Endothelial cell (in vitro differentiated cells): ENCODE measurements around the gene DENND1B. TPM values are rescaled to one million over a fixed set of nuclear protein-coding genes. Genes with fewer than 3 reads are reported as not detected.

ENCODE experiments used
- DNase-seq: peaks from one replicate; pipeline ENCODE4 v3.0.0; 2021; ENCODE audit warnings: low spot score
- H3K27ac Mint-ChIP-seq: one replicate; pipeline ENCODE4 v1.8.0; 2021; ENCODE audit warnings: mixed read lengths, inconsistent platforms; ENCODE audit not compliant: unreplicated experiment
- H3K27me3 Mint-ChIP-seq: one replicate; pipeline ENCODE4 v1.8.0; 2021; ENCODE audit warnings: mild to moderate bottlenecking, moderate library complexity, mixed read lengths, inconsistent platforms; ENCODE audit not compliant: unreplicated experiment
- H3K36me3 Mint-ChIP-seq: one replicate; pipeline ENCODE4 v1.8.0; 2021; ENCODE audit warnings: mild to moderate bottlenecking, low read depth, mixed read lengths, inconsistent platforms; ENCODE audit not compliant: unreplicated experiment
- H3K4me1 Mint-ChIP-seq: one replicate; pipeline ENCODE4 v1.8.0; 2021; ENCODE audit warnings: mild to moderate bottlenecking, mixed read lengths, inconsistent platforms; ENCODE audit not compliant: unreplicated experiment
- H3K4me3 Mint-ChIP-seq: one replicate; pipeline ENCODE4 v1.8.0; 2021; ENCODE audit warnings: mild to moderate bottlenecking, mixed read lengths, inconsistent platforms; ENCODE audit not compliant: unreplicated experiment
- H3K9me3 Mint-ChIP-seq: one replicate; pipeline ENCODE4 v1.8.0; 2021; ENCODE audit warnings: mixed read lengths, inconsistent platforms; ENCODE audit not compliant: unreplicated experiment
- total RNA-seq: library from RNA; stranded (reverse); fragmentation: NEBNext Ultra II Directional; extraction: Animal tissue kit (Norgen Biotek cat#: 25700); gene quantifications from one replicate; pipeline ENCODE4 v1.2.1, GENCODE V29; 2021; ENCODE audit not compliant: unreplicated experiment
- TF ChIP-seq, protein P1 (sequence below): fragments of 200-600 bp; sonication (generic); IDR thresholded peaks from one replicate; pipeline ENCODE4 v1.5.0; 2021; ENCODE audit warnings: antibody characterized with exemption; ENCODE audit not compliant: unreplicated experiment

DENND1B gene
- total RNA-seq, 1 donor from 2014 or later = 7.5 TPM

GRCh38 chr1:197778366-197778945 is 3.2 kb upstream of the DENND1B start:
- TF ChIP-seq, protein P1, sequence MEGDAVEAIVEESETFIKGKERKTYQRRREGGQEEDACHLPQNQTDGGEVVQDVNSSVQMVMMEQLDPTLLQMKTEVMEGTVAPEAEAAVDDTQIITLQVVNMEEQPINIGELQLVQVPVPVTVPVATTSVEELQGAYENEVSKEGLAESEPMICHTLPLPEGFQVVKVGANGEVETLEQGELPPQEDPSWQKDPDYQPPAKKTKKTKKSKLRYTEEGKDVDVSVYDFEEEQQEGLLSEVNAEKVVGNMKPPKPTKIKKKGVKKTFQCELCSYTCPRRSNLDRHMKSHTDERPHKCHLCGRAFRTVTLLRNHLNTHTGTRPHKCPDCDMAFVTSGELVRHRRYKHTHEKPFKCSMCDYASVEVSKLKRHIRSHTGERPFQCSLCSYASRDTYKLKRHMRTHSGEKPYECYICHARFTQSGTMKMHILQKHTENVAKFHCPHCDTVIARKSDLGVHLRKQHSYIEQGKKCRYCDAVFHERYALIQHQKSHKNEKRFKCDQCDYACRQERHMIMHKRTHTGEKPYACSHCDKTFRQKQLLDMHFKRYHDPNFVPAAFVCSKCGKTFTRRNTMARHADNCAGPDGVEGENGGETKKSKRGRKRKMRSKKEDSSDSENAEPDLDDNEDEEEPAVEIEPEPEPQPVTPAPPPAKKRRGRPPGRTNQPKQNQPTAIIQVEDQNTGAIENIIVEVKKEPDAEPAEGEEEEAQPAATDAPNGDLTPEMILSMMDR = no peak
- Mint-ChIP-seq H3K4me3 (no peak overlapping the region), H3K27ac (no peak overlapping the region), H3K36me3 (peaks cover 4% of the 10 kb centered on the region), H3K9me3 (no peaks in the 10 kb centered on the region), H3K4me1 (peaks cover 5% of the 10 kb centered on the region), H3K27me3 (no peaks in the 10 kb centered on the region)
- no peak for DNase-seq

GRCh38 chr1:197776351-197777105 is 1.2 kb upstream of the DENND1B start:
- H3K27ac Mint-ChIP-seq = no peak overlapping the region
- TF ChIP-seq, protein P1 = no peak
- H3K27me3 Mint-ChIP-seq = no peaks in the 10 kb centered on the region
- no peaks in the 10 kb centered on the region for H3K9me3 Mint-ChIP-seq
- DNase-seq = no peak
- peaks cover 5% of the 10 kb centered on the region for H3K4me1 Mint-ChIP-seq
- H3K4me3 Mint-ChIP-seq = no peak overlapping the region
- H3K36me3 Mint-ChIP-seq = peaks cover 4% of the 10 kb centered on the region

DNA sequence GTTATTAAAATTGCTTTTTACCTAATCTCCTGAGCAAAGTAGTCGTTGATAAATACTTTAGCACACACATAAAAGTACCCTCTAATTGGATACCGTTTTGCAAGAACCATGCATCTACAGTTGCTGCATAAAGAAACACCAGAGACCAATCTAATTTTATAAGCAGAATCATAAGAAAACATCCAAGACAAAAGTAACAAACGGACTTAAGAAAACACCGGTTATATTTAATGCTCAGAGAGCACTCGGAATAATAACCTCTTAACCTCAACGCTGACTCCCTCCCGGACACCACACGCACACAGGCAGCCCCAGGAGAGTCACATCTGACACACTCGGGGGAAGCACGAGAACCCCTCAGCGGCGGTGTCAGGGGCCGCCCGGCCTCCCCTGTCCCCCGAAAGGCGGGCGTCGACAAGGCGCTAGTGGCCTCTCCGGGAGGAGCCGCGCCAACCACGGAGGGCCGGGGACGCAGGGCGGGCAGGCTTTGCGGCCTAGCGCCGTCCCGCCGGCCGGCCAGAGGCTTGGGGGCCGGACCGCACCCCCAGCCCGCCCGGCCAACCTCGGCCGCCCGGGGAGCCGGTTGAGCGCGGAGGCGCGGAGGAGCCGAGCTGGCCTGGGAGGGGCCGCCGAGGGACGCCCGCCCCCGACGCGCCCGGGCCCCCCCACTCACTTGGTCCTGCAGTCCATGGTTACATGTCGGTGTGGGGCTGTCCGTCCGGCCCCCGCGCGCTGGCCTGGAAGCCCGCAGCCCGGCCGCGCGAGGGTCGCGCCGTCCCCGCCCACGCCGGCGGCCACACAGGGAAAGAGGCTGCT is 606 bp downstream of the DENND1B start:
- Mint-ChIP-seq H3K27me3 (no peaks in the 10 kb centered on the region), H3K4me1 (peaks cover 5% of the 10 kb centered on the region), H3K4me3 (peak overlapping the region; percentile 90), H3K36me3 (peaks cover 4% of the 10 kb centered on the region), H3K9me3 (no peaks in the 10 kb centered on the region), H3K27ac (peak overlapping the region; percentile 25)
- peak; percentile 54 for DNase-seq
- TF ChIP-seq, protein P1 = no peak

- DNase-seq = no peak
- Mint-ChIP-seq H3K4me1 (peaks cover 5% of the 10 kb centered on the region), H3K27me3 (no peaks in the 10 kb centered on the region), H3K9me3 (no peaks in the 10 kb centered on the region), H3K36me3 (peaks cover 4% of the 10 kb centered on the region), H3K4me3 (no peak overlapping the region), H3K27ac (no peak overlapping the region)
- TF ChIP-seq, protein P1 = no peak
Measured at GRCh38 chr1:197773856-197774255, 1.4 kb downstream of the DENND1B start.
